K562 (cell line): ENCODE results near the gene RHBDF2. TPM values are rescaled to one million over a fixed set of nuclear protein-coding genes. Genes with fewer than 3 reads are reported as not detected.
A peak's percentile ranks its signal among the peaks of the same experiment; 100 is the strongest.

ENCODE experiments used
- ATAC-seq: fragments of 200-7000 bp; cut with Tn5 transposase; 3 replicates; pipeline ENCODE4 v1.9.1; 2020; ENCODE audit warnings: moderate library complexity
- BruUV-seq: library from RNA; stranded (reverse); fragments of 400-500 nt; replicated peaks from 2 replicates; lab custom pipeline; 2021; lab: Mats Ljungman, UMichigan
- CTCF ChIA-PET: fragments of 300-600 bp; formaldehyde crosslinking; extraction: SDS; loops from one replicate; lab custom pipeline; 2021; ENCODE audit warnings: low intra/inter-chr PET ratio; lab: Yijun Ruan, JAX
- POLR2A ChIA-PET: fragments of 300-600, 350-650 bp; sonication (Branson Sonifier 250); formaldehyde crosslinking; extraction: SDS; loops from one replicate; lab custom pipeline; 2021; ENCODE audit warnings: antibody characterized with exemption, inconsistent platforms; lab: Yijun Ruan, JAX
- DNase-seq, 4 experiments: peaks; one replicate each; pipeline versions ENCODE4 v3.0.0 to v3.0.0-alpha.2; 2011 to 2018; ENCODE audit warnings: low spot score in 3 of 4, mixed read lengths in 3 of 4; ENCODE audit errors: extremely low read depth in 1 of 4
- FAIRE-seq: peaks from 2 replicates; lab custom pipeline; 2011; peaks lifted over from hg19 to GRCh38; lab: Jason Lieb, UNC
- H2AFZ ChIP-seq: 2 replicates; pipeline ENCODE4 v1.6.0; 2011; ENCODE audit warnings: low read depth, low read length, control low read depth, inconsistent platforms
- H3K27ac ChIP-seq: fragments of 200-600 bp; 3 replicates; pipeline ENCODE4 v1.8.0; 2011; ENCODE audit warnings: low read depth, mild to moderate bottlenecking, control low read depth, inconsistent platforms, low read length, moderate library complexity, mixed read lengths; ENCODE audit errors: extremely low read depth
- H3K27me3 ChIP-seq, 2 experiments: fragments of 300-600 bp in 1 of 2; 2 replicates in 1 of 2; 3 replicates in 1 of 2; pipeline versions ENCODE4 v1.6.0 to v1.8.0; 2011; ENCODE audit warnings: inconsistent platforms in 2 of 2, low read length in 2 of 2, mild to moderate bottlenecking in 1 of 2, mixed read lengths in 1 of 2, moderate library complexity in 1 of 2; ENCODE audit not compliant: control insufficient read depth in 2 of 2, insufficient read depth in 2 of 2
- H3K36me3 ChIP-seq: fragments of 300-600 bp; 3 replicates; pipeline ENCODE4 v1.8.0; 2011; ENCODE audit warnings: mild to moderate bottlenecking, low read length, inconsistent platforms; ENCODE audit not compliant: control insufficient read depth, insufficient read depth
- H3K4me1 ChIP-seq, 2 experiments: fragments of 200-600 bp in 1 of 2; replicated peaks in 1 of 2; 2 replicates in 1 of 2; 3 replicates in 1 of 2; pipeline versions ENCODE4 v1.5.1 to v1.8.0; 2011; ENCODE audit warnings: inconsistent platforms in 2 of 2, low read length in 2 of 2, mild to moderate bottlenecking in 1 of 2, mixed read lengths in 1 of 2, moderate library complexity in 1 of 2; ENCODE audit not compliant: control insufficient read depth in 2 of 2, insufficient read depth in 2 of 2
- H3K4me2 ChIP-seq: 2 replicates; pipeline ENCODE4 v1.6.1; 2011; ENCODE audit warnings: low read length, control low read depth, inconsistent platforms, mixed read lengths; ENCODE audit not compliant: insufficient read depth
- H3K4me3 ChIP-seq: fragments of 200-600 bp; sonication (generic), shearing (Covaris generic); 2 replicates; pipeline ENCODE4 v1.5.1; 2016; ENCODE audit warnings: control low read depth, inconsistent platforms
- H3K79me2 ChIP-seq: fragments of 200-600 bp; 3 replicates; pipeline ENCODE4 v1.8.0; 2011; ENCODE audit warnings: low read length, inconsistent platforms; ENCODE audit not compliant: control insufficient read depth, insufficient read depth
- H3K9ac ChIP-seq, 2 experiments: 2 replicates each; pipeline versions ENCODE4 v1.6.0 to v1.6.1; 2011; ENCODE audit warnings: low read depth in 2 of 2, low read length in 2 of 2, control low read depth in 1 of 2, inconsistent platforms in 1 of 2, mild to moderate bottlenecking in 1 of 2, mixed read lengths in 1 of 2; ENCODE audit not compliant: insufficient read depth in 1 of 2
- H3K9me1 ChIP-seq: one replicate; pipeline ENCODE4 v1.6.0; 2011; ENCODE audit warnings: inconsistent platforms, mild to moderate bottlenecking, low read length, moderate library complexity; ENCODE audit not compliant: control insufficient read depth, insufficient read depth
- H3K9me3 ChIP-seq: replicated peaks from 2 replicates; pipeline ENCODE4 v1.5.1; 2011; ENCODE audit warnings: low read depth, low read length, inconsistent platforms; ENCODE audit not compliant: control insufficient read depth, insufficient read depth
- H4K20me1 ChIP-seq: replicated peaks from 2 replicates; pipeline ENCODE4 v1.6.1; 2011; ENCODE audit warnings: low read length, inconsistent platforms, mixed read lengths; ENCODE audit not compliant: control insufficient read depth, insufficient read depth
- HDAC1 ChIP-seq, 2 experiments: fragments of 450-650 bp; IDR thresholded peaks; 2 replicates each; pipeline ENCODE4 v1.6.1; 2016 to 2017; ENCODE audit warnings: inconsistent platforms in 1 of 2, mild to moderate bottlenecking in 1 of 2, moderate library complexity in 1 of 2
- PBX2 ChIP-seq, 2 experiments: IDR thresholded peaks in 1 of 2; conservative IDR thresholded peaks in 1 of 2; 2 replicates each; pipeline ENCODE4 v1.6.1; 2016; ENCODE audit warnings: low read depth in 2 of 2, mild to moderate bottlenecking in 1 of 2, missing compliant biosample characterization in 1 of 2, missing genetic modification characterization in 1 of 2, moderate library complexity in 1 of 2
- ZNF263 ChIP-seq: sonication (generic); formaldehyde crosslinking; IDR thresholded peaks from 2 replicates; pipeline ENCODE4 v1.8.0; 2022; ENCODE audit warnings: mild to moderate bottlenecking, missing genetic modification reagents, borderline replicate concordance
- WGBS: fragments of 100-300 bp; shearing (Covaris generic); methylation state at CpG from one replicate; pipeline ENCODE4 v1.1.6; 2016; ENCODE audit warnings: low coverage, mixed read lengths; ENCODE audit not compliant: insufficient coverage; ENCODE audit errors: missing lambda C conversion rate; 5-methylcytosine and 5-hydroxymethylcytosine counted together
- in situ Hi-C: fragments of 300-500 bp; cut with MboI; formaldehyde crosslinking; loops from 4 replicates; pipeline ENCODE4 v1.15.0; 2018; ENCODE audit warnings: inconsistent platforms, mixed read lengths
- intact Hi-C: fragments of 100-400 bp; cut with micrococcal nuclease; formaldehyde crosslinking; loops from 2 replicates; pipeline ENCODE4 v1.14.2; 2022
- polyA plus RNA-seq, 8 experiments: library from polyadenylated mRNA; depleted of rRNA in 4 of 8; stranded (reverse) in 5 of 8; unstranded in 3 of 8; fragments of >200 nt; fragmentation: Nextera tagmentation in 2 of 8; fragmentation: Illumina TruSeq in 1 of 8; extraction: Ambion mirVana in 2 of 8; extraction: Trizol in 1 of 8; gene quantifications; 2 replicates each; pipeline versions ENCODE4 v1.2.1 to v1.2.3, GENCODE V29; 2011 to 2014; ENCODE audit warnings: inconsistent platforms in 1 of 8, missing spikeins in 1 of 8
- total RNA-seq, 7 experiments: library from RNA; depleted of rRNA in 6 of 7; stranded (reverse); fragments of >200 nt in 6 of 7; fragmentation: Illumina TruSeq in 2 of 7; extraction: Trizol in 2 of 7; gene quantifications; 2 replicates each; pipeline versions ENCODE4 v1.2.1 to v1.2.3, GENCODE V29; 2011 to 2021; ENCODE audit warnings: low replicate concordance in 1 of 7

Gene RHBDF2
- total and polyA plus RNA-seq, 9 of the 15 experiments (the other 6 are each of a cell fraction or from before 2014, with no cell fraction given), result 0.04 to 2.8 (median 1.1) TPM

GRCh38 chr17:76451506-76451905 is 49.7 kb downstream of the RHBDF2 start:
- 31% methylated on average over 6 of the region's 6 CpGs for WGBS

GRCh38 chr17:76449126-76449525 is 52.1 kb downstream of the RHBDF2 start:
- Histone ChIP-seq H4K20me1 (peaks cover 45% of the 10 kb centered on the region), H3K4me3 (no peak overlapping the region), H3K27me3 (no peaks in the 10 kb centered on the region), H3K36me3 (0 out of 3 replicates have a peak, but pooled peaks cover 4% of the 10 kb centered on the region), H3K9ac (no peak overlapping the region), H3K79me2 (peaks cover 88% of the 10 kb centered on the region), H3K4me2 (no peak overlapping the region), H2AFZ (no peak overlapping the region), H3K27ac (no peak overlapping the region), H3K4me1 (peaks cover 36 to 45% of the 10 kb centered on the region in 2 experiments; a peak in 4 of 5 replicates), H3K9me3 (no peaks in the 10 kb centered on the region), H3K9me1 (no peaks in the 10 kb centered on the region)
- FAIRE-seq (no peak), DNase-seq (no peak), ATAC-seq (no peak)
- intact Hi-C loops (no loop called here), in situ Hi-C loops (no loop called here)
- TF ChIP-seq PBX2 (CRISPR knock-in tag; IDR thresholded peaks at IDR 0.05; ENCODE audit: low read depth) (no peak), PBX2 (tag; conservative IDR thresholded peaks at IDR 0.05; ENCODE audit: low read depth) (no peak)
- no TSS peak for BruUV-seq
- ChIA-PET CTCF (no interaction called here), POLR2A (interaction anchor here (1.0 to 3.0 kb wide), 3 partner anchors 8 to 23 kb away, joined by 3 to 9 read pairs (median 6); no protein-coding TSS in a partner anchor)
- 89% methylated on average over 6 of the region's 6 CpGs for WGBS

More at GRCh38 chr17:76451506-76451905, 49.7 kb downstream of the RHBDF2 start:
- H3K9me1 ChIP-seq, result no peaks in the 10 kb centered on the region
- H3K36me3 ChIP-seq, result 0 out of 3 replicates have a peak, but pooled peaks cover 4% of the 10 kb centered on the region
- no peak for ATAC-seq
- no peak overlapping the region for H3K27ac ChIP-seq
- FAIRE-seq, result no peak
- H3K4me1 ChIP-seq, result peaks cover 21 to 22% of the 10 kb centered on the region in 2 experiments; a peak in 4 of 5 replicates
- intact Hi-C loops, result no loop called here
- peaks cover 35% of the 10 kb centered on the region for H4K20me1 ChIP-seq
- peak overlapping the region in 1 of 2 experiments; percentile 22; a peak in 1 of 4 replicates for H3K9ac ChIP-seq
- H2AFZ ChIP-seq, result no peak overlapping the region
- peak in 1 of 4 experiments; percentile 25 for DNase-seq
- ChIA-PET POLR2A (interaction anchor here (1.1 to 3.0 kb wide), 2 partner anchors 10 to 44 kb away, joined by 4 to 9 read pairs; no protein-coding TSS in a partner anchor), CTCF (no interaction called here)
- in situ Hi-C loops, result no loop called here
- H3K9me3 ChIP-seq, result no peaks in the 10 kb centered on the region
- H3K79me2 ChIP-seq, result peaks cover 64% of the 10 kb centered on the region
- TF ChIP-seq HDAC1 (IDR thresholded peaks at IDR 0.05) (peak in 1 of 2 experiments; percentile 22; a peak in 1 of 4 replicates), ZNF263 (CRISPR knock-in tag) (no peak)
- BruUV-seq, result TSS peak; percentile 56
- H3K4me3 ChIP-seq, result peak overlapping the region; percentile 97; the same call in 1 of the 2 replicates
- H3K4me2 ChIP-seq, result peak overlapping the region; percentile 81
- no peaks in the 10 kb centered on the region for H3K27me3 ChIP-seq
